GM18505 (cell line): Measurements from ENCODE around the gene SKAP2.

Experiments
- ATAC-seq: cut with Tn5 transposase; IDR thresholded peaks from one replicate; pipeline ENCODE4 v1.9.1; 2021; ENCODE audit not compliant: unreplicated experiment
- POLR2A ChIP-seq: IDR thresholded peaks from 4 replicates; pipeline ENCODE4 v1.6.1; 2011; ENCODE audit warnings: borderline replicate concordance; ENCODE audit not compliant: insufficient read depth, insufficient read length; ENCODE audit errors: extremely low read depth

Gene SKAP2

DNA sequence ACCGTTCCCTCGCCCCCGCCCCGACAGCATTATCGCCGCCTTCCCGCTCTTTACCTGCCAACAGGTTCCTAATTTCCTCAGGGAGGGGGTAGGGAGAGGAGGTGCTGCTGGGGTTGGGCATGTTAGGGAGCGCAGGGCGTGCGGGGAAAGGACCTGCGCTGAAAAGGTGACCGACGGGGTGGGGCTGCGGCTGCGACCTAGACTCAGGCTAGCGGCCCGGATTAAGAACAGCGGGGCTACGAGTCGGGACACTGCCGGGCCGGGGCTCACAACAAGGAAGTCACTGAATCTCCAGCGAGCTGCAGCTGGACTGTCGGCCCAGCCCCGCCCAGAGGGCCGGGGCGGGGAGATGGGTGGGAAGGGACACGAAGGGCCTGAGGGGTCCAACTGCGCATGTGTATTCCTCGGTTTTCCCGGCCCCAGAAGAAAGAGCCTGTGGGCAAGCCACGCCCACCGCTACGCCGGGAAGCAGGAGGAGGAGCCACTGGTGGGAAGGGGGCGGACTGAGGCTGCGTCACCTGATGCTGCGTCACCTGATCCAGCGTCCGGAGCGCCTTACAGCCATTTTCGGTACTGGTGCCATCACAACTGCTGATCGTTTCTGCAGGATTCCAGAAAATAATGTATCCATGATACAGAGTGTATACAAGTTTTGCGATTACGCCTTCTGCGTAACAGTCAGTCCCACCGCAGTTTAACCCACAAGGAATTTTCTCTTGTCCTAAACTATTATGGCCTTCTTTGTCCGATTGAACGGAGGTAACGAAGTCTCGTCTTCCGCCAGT, at the start of gene SKAP2:
Gene SKAP2 (minus strand): TSS at position 282 of the 785 bp plus-strand sequence. CDS start 161 bp downstream, at position 121.
- ATAC-seq = peak; percentile 94
- TF ChIP-seq POLR2A = peak; percentile 94

DNA sequence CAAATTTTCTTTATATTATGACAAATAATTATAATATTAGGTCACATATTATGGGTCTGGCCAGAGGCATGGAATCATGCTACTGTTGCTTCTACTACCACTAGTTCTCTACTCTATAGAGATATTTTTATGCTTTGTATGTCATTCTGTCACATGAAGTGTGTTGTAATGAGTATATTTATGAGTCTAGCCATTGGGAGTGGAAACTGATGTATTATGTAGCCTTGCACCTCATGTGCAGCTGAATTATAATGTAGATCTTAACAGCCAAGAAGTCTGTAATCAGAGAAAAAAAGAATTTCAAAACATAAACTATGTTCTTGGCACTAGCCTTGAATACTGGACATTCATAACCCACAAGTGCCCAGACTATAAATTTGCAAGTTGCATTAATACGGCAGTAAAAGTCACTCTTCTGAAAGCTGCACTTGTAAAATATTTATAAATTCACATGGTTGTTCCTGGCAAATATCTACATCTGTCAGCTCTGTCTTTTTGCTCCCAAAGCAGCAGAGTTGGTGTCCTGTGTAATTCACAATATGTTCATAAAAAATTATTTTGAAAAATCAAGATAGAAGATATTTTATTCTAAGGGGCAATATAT, 48.6 kb upstream of the SKAP2 start:
- ATAC-seq = no peak
- no peak for TF ChIP-seq POLR2A

DNA sequence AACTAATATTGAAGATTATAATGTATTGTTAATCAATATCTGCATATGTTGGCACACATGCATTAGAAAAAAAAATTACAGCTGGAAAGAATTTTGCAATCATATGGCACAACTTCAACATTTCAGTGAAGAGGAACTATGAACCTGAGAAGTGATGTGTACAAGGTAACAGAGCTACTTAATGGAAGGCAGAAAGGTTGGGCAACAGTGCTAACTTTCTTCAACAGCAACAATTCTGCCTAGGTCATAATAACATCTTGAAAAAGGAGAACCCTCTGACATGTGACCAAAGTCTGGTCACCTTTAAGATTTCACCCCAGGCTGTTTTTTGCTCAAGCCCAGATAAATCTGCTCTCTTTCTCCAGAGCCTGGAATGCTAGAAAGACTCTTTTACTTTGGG, 47.9 kb upstream of the SKAP2 start:
- no peak for TF ChIP-seq POLR2A
- no peak for ATAC-seq

DNA sequence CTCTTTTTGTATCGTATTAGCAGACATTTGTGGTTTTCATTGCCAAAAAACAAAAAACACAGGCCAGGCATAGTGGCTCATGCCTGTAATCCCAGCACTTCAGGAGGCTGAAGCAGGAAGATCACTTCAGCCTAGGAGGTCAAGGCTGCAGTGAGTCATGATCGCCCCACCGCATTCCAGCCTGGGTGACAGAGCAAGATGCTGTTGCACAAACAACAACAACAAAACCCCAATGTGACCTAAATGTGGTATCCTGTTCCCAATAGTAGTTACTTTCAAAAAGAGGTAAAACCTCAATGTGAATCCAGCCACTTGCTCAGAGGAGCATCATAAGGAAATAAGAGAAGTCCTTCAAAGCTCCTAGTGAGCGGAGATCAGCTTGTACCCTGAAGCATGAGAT, 45.8 kb upstream of the SKAP2 start:
- no peak for ATAC-seq
- no peak for TF ChIP-seq POLR2A

- ATAC-seq = no peak
- no peak for TF ChIP-seq POLR2A
Measured at GRCh38 chr7:26900251-26900650, 35.9 kb upstream of the SKAP2 start.

GRCh38 chr7:26899519-26899918, 35.1 kb upstream of the SKAP2 start:
- no peak for ATAC-seq
- no peak for TF ChIP-seq POLR2A

- ATAC-seq = no peak
- no peak for TF ChIP-seq POLR2A
Measured at GRCh38 chr7:26898891-26899290, 34.5 kb upstream of the SKAP2 start.

GRCh38 chr7:26897928-26898327, 33.5 kb upstream of the SKAP2 start:
- ATAC-seq = no peak
- TF ChIP-seq POLR2A = no peak

DNA sequence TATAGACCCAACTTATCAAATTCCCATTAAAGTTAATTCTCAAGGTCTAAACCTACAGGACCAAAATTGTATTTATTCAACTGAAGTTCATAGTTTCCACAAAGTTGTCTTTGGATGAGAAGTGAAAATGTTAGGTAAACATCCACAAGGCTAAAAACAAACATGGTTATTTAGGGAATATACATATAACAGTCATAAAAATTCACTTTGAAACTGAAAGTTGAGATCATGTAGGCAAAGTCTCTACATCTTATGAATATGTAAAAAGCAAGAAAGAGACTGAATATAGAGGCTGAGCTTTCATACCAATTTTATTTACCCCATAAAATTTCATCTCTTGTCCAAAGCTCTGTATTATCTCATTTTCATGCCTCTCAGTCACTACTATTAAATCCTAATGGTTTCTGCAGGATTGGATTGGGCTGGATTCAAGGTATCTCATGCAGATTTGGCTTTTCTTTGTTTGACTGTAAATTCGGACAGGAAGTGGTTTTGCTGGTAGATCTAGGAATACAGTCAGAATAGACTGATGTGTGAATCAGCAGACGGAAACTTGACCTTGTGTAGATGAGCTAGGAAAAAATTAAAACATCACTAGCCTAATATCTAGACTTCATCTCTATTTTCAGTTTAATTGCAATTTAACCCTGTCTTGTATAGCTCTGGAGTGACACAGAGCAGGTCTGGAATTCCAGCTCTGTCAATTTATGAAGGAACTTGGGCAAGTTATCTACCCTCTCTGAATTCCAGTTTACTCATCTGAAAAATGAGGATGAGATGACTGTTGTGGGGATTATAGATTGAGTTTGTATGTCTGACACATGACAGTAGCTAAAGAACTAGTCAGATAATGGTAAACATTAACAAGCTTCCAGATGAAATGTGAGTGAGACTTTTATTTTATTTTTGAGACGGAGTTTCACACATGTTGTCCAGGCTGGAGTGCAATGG, 27.3 kb upstream of the SKAP2 start:
- no peak for ATAC-seq

DNA sequence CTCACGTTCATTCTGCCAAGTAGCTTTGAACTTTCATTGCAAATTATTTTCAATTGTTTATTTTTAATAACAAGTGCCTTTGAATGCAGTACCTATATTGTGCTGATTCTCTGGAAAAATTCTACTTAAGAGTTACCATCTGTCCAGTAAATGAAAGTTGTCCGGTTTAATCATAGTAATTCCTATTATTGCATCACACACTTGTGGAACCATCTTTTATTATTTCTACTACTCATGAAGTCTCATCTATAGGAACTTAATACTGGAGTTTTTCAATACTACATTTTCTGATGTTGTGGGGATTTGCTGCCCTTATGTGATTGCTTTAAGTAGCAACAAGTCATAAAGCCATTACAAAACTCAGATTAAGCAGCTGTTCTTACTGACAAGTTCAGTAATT, 16.5 kb upstream of the SKAP2 start:
- TF ChIP-seq POLR2A = no peak
- no peak for ATAC-seq

More for the DNA sequence above, 27.3 kb upstream of the SKAP2 start:
- no peak for TF ChIP-seq POLR2A

GRCh38 chr7:26879671-26880070, 15.3 kb upstream of the SKAP2 start:
- no peak for TF ChIP-seq POLR2A
- no peak for ATAC-seq

GRCh38 chr7:26868841-26869495, 4.6 kb upstream of the SKAP2 start:
- TF ChIP-seq POLR2A = no peak

GRCh38 chr7:26865094-26865388, 651 bp upstream of the SKAP2 start:
- peak; percentile 29 for ATAC-seq
- TF ChIP-seq POLR2A = no peak

More at GRCh38 chr7:26868841-26869495, 4.6 kb upstream of the SKAP2 start:
- ATAC-seq = no peak

- ATAC-seq = peak; percentile 23
- peak; percentile 48 for TF ChIP-seq POLR2A
Measured at GRCh38 chr7:26863518-26864308, 677 bp downstream of the SKAP2 start.
